Rectal smooth muscle tissue (tissue), 1 donor: ENCODE results near the gene PLD3.
"Not testable (repeated sequence)": the region's sequence is repeated elsewhere in the genome, so short reads cannot be mapped to it uniquely, and the experiment has no call there.

Experiments
- H3K27ac ChIP-seq: one replicate; pipeline ENCODE4 v1.7.0; 2013; ENCODE audit warnings: low read depth, low read length, inconsistent platforms
- H3K27me3 ChIP-seq: one replicate; pipeline ENCODE4 v1.7.0; 2013; ENCODE audit warnings: low read length; ENCODE audit not compliant: control insufficient read depth, insufficient read depth
- H3K36me3 ChIP-seq: one replicate; pipeline ENCODE4 v1.7.0; 2013; ENCODE audit warnings: low read length; ENCODE audit not compliant: control insufficient read depth, insufficient read depth
- H3K4me1 ChIP-seq: one replicate; pipeline ENCODE4 v1.7.0; 2013; ENCODE audit warnings: low read length; ENCODE audit not compliant: control insufficient read depth, insufficient read depth
- H3K4me3 ChIP-seq: one replicate; pipeline ENCODE4 v1.7.0; 2013; ENCODE audit warnings: low read length
- H3K9ac ChIP-seq: one replicate; pipeline ENCODE4 v1.7.0; 2013; ENCODE audit warnings: low read length

The PLD3 gene

DNA sequence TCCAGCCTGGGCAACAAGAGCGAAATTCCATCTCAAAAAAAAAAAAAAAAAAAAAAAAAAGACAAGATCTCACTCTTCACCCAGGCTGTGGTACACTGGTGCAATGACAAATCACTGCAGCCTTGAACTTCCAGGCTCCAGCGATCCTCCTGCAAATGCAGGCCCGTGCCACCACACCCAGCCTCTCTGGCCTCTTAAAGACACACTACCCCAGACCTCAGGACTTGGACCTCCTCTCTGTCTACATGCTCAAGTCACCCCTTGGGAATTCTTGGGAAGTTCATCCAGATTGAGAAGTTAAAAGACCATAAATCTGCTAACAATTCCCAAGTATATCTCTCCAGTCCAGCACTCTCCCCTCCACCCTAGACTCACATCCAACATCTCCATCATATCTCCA is 52.1 kb downstream of the PLD3 start:
- Histone ChIP-seq H3K36me3 (no peaks in the 10 kb centered on the region), H3K9ac (no peak overlapping the region), H3K27me3 (no peaks in the 10 kb centered on the region), H3K4me1 (peaks cover 3% of the 10 kb centered on the region), H3K4me3 (no peak overlapping the region), H3K27ac (no peak overlapping the region)

DNA sequence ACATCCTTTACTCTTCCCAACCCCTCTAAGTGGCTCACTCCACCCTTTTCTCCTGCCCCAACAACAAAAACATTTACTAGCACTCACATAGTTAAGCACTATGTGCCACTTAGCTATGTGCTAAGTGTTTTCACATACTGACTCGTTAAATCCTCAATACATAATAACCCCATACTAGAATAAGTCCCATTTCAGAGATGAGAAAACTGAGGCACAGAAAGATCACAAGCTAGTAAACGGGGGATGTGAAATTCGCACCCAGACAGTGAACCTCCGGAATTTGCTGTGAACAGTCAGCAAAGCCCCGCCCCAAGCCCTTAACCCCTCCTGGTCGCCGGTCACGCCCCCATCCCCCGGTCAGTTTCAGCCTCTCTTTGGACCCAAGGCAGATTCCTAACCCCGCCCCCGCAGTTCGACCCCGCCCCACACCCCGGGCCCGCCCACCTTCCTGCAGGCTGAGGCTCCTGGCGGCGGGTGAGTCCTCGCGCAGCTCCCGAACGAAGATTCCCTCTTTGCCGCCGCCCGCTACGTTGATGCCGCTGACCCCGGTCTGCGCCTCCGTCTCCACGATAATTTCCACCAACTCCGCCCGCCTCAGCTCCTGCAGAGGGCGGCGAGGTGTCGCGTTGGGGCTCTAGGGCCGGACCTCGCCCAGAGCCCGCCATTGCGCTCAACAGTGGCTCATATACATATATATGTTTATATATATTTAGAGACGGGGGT is 54.9 kb downstream of the PLD3 start:
- H3K27ac ChIP-seq, result peak overlapping the region; percentile 83
- no peak overlapping the region for H3K9ac ChIP-seq

DNA sequence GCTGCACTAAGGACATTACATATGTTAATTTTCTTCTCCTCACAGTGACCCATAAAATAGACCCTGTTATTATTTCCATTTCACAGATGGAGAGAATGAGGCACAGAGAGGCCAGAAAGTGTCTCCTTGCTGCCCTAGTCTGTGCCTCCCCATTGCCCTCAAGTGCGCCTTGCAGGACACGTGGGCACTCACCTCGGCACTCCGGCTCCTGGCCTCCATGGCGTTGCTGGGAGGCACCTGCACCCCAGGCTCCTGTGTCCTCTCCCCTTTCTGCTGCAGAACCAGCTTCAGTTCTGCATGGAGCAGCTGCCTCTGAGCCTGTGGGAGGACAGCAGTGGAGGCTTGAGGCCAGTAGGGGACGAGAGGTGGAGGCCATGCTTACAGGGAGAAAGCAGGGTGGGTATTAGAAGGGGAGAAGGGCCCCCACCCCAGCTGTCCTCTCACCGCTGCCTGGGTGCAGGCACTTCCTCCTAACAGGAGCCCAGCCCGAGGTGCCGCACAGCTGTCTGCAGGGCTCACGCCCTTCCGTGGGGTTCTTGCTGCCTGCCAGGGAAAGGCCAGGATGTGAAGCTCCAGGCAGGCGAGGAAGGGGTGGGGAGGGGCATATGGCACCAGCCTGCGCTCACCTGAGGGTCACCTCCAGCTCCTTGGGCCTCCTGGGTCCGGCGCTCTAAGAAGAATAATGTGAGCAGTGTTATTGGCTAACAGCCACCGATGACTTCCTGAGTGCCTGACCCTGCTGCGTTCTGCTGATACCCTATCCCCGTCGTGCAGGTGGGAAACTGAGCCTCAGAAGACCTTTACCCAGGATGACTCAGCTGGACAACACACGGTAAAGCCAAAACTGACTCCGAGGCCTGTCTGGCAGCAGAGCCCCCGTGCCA is 59.5 kb downstream of the PLD3 start:
- peaks cover 3% of the 10 kb centered on the region for H3K4me1 ChIP-seq
- no peak overlapping the region for H3K27ac ChIP-seq
- no peak overlapping the region for H3K4me3 ChIP-seq
- H3K27me3 ChIP-seq, result no peaks in the 10 kb centered on the region
- H3K36me3 ChIP-seq, result no peaks in the 10 kb centered on the region
- H3K9ac ChIP-seq, result no peak overlapping the region

More for the DNA sequence above, 54.9 kb downstream of the PLD3 start:
- Histone ChIP-seq H3K4me1 (peaks cover 3% of the 10 kb centered on the region), H3K27me3 (no peaks in the 10 kb centered on the region), H3K36me3 (no peaks in the 10 kb centered on the region), H3K4me3 (peak overlapping the region; percentile 68)

DNA sequence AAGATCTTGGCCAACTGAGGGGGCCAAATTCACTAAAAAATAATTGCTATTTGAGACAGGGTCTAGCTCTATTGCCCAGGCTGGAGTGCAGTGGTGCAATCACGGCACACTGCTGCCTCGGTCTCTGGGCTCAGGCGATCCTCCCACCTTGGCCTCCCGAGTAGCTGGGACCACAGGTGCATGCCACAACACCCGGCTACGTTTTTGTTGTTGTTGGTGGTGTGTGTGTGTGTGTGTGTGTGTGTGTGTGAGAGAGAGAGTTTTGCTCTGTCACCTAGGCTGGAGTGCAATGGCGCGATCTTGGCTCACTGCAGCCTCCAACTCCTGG is 60.1 kb downstream of the PLD3 start:
- H3K9ac ChIP-seq, H3K4me3 ChIP-seq, H3K36me3 ChIP-seq, H3K4me1 ChIP-seq, H3K27me3 ChIP-seq, H3K27ac ChIP-seq: not testable (repeated sequence)

DNA sequence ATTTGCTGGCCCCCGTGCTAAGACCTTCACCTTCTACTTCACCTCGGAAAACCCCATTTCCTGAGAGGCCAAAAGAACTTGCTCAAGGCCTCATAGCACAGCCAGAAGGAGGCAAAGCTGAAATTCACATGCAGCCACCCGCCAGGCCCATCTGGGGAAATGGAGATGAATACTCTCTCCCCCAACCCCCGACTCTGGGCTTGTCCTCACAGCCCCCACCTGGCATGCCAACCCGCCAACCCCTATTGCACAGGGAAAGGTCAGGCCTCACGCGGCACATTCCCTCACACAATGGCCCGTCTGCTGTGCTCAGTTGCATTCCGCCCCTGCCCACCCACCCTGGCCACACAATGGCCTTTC is 61.5 kb downstream of the PLD3 start:
- H3K27me3 ChIP-seq, result no peaks in the 10 kb centered on the region
- no peak overlapping the region for H3K9ac ChIP-seq
- no peaks in the 10 kb centered on the region for H3K4me1 ChIP-seq
- no peak overlapping the region for H3K4me3 ChIP-seq
- H3K27ac ChIP-seq, result no peak overlapping the region
- H3K36me3 ChIP-seq, result no peaks in the 10 kb centered on the region

DNA sequence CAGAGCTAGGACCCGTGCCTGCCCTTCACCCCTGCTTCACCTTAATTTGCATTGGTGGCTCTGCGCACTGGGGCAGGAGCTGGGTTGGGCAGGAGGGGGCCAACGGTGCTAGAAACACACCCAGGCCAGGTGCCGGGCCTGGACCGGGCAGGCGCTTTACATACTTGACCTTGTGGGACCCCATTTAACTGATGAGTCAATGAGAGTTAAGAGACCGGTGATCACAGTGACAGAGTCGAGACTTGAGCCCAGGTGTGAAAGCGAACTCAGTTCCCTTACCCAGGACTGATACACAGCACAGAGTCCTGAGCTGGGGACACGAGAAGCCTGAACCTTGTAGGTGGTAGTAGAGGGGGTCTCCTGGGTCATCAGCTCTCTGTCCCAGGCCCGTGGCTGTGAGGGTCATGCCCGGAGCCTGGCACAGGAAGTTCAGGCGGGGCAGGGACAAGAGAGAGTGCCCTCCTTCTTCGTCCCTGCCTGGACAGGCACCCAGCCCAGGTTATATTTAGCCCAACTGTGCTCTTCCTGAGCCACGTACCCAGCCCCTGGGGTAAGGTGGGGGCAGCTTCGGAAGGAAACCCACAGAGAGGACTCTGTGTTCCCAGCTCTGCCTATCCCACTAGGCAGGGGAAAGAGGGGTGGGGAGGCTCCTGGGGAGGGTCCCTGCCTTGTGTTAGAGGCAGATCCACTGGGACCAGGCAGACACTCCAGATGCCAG is 62.8 kb downstream of the PLD3 start:
- no peak overlapping the region for H3K27ac ChIP-seq

DNA sequence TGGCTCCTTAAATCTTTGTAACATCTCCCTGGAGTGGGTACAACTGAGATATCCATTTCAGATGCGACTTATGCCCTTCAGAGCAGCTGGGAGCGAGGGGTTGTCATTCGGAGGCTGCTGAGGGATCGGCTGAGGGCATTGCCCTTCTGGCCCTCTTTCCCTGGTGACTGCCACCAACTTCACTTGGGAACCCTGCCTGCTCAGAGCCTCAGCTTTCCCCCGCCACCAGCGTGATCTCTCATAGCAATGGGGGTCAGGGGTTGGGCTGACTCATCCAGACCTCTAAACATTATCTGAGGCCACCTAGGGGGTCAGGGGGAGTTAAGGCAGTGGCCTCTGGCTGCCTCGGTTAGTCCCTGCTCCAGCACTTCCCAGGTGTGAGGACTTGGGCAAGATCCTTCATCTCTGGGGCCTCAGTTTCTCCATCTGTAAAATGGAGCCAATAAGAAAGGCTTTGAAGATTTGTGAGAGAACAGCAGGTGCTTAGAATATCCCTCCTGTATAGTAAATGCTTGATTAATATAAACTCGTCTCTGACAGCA is 63.5 kb downstream of the PLD3 start:
- H3K27ac ChIP-seq, result no peak overlapping the region
- H3K4me3 ChIP-seq, result no peak overlapping the region
- H3K27me3 ChIP-seq, result no peaks in the 10 kb centered on the region
- H3K36me3 ChIP-seq, result no peaks in the 10 kb centered on the region
- H3K9ac ChIP-seq, result no peak overlapping the region
- no peaks in the 10 kb centered on the region for H3K4me1 ChIP-seq

More for the DNA sequence above, 62.8 kb downstream of the PLD3 start:
- Histone ChIP-seq H3K9ac (no peak overlapping the region), H3K36me3 (no peaks in the 10 kb centered on the region), H3K4me3 (no peak overlapping the region), H3K4me1 (no peaks in the 10 kb centered on the region), H3K27me3 (no peaks in the 10 kb centered on the region)

DNA sequence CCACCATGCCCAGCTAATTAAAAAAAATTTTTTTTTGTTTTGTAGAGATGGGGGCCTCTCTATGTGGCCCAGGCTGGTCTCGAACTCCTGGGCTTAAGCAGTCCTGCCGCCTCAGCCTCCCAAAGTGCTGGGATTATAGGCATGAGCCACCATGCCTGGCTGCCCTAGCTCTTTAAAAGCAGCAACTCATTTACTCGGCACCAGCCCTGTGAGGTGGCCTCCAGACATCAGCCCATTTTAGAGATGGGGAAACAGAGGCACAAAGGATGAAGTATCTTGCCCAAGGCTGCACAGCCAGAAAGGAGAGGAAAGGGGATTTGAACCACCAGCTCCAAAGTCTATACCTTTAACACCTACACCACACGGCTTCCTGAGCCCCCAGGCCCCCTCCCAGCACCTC is 64.4 kb downstream of the PLD3 start:
- Histone ChIP-seq H3K9ac (no peak overlapping the region), H3K36me3 (no peaks in the 10 kb centered on the region), H3K27me3 (no peaks in the 10 kb centered on the region), H3K27ac (no peak overlapping the region), H3K4me3 (no peak overlapping the region), H3K4me1 (no peaks in the 10 kb centered on the region)

DNA sequence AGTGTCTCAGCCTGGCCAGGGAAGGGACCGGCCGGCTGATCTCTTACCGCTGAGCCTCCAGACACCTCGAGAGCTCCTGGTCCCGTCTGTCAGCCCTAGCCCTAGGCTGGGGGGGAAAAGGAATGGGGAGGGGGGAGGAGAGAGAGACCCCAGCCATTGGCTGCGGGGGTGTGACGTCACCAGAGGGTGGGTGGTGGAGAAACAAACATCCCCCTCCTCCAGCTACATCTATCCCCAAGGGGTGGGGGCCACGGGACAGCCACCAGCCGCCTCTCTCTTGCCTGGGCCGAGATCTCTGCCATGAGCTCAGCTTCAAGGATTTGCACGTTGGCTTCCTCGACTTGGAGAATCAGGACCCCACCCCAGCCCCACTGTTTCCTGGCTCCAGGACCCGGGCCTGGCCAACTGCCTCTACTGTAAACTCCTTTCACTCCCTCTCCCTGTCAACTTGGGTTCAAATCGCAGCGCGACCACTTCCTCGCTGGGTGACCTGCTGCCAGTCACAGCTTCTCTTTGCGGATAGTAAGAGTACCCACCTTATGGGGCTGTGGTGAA is 64.9 kb downstream of the PLD3 start, which contains the start of gene PRX:
TSS of gene PRX (minus strand) at position 88 of the 555 bp plus-strand sequence. CDS start 5,446 bp downstream, outside the sequence.
- no peak within 1 kb of the TSS for H3K4me3 ChIP-seq
- H3K27ac ChIP-seq, result no peak within 1 kb of the TSS
- no peaks in the 10 kb centered on the region for H3K27me3 ChIP-seq
- H3K4me1 ChIP-seq, result no peaks in the 10 kb centered on the region
- H3K9ac ChIP-seq, result no peak within 1 kb of the TSS
- no peaks in the 10 kb centered on the region for H3K36me3 ChIP-seq

DNA sequence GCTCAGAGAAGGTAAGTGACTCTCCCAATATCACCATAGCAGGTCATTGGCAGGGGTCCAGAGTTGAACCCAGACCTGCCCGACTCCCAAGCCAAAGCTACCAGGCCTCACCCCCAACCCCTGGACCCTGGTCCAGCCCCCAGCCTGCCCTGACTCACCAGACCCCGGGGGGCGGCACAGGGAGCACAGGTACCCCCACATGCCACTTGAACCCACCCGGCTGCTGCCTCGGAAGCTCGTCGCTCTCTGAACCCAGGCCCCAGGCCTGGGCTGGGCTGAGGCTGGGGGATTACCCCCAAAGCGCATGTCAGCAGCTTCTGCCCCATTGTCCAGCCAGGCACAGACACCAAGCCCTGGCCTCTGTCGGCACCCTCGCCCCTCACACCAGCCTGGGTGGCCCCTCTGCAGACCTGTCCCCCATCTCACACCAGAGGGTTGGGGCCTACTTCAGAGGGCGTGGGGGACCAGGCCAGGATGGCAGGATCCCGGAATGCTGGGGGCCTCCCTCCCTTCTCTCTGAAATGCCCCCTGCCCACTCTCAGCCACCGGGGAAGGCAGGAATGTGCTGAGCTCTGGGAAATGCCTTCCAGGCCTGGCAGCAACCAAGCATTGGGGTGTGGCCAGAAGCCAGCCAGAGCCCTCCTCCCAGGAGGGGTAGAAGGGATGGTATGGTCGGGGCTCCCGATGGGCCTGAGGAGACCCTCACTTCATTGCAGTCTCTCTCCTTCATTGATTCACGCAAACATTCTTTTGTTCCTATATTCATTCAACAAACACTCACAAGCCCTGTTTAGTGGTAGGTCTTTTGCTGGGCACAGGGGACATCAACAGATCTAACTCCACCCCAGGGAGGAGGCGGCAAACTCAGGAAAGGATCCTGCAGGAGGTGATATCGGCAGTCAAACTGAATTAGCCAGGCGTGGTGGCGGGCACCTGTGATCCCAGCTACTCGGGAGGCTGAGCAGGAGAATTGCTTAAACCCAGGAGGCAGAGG is 66.3 kb downstream of the PLD3 start:
- no peak overlapping the region for H3K4me3 ChIP-seq
- no peak overlapping the region for H3K9ac ChIP-seq
- H3K27me3 ChIP-seq, result no peaks in the 10 kb centered on the region
- H3K27ac ChIP-seq, result no peak overlapping the region
- no peaks in the 10 kb centered on the region for H3K36me3 ChIP-seq
- no peaks in the 10 kb centered on the region for H3K4me1 ChIP-seq

DNA sequence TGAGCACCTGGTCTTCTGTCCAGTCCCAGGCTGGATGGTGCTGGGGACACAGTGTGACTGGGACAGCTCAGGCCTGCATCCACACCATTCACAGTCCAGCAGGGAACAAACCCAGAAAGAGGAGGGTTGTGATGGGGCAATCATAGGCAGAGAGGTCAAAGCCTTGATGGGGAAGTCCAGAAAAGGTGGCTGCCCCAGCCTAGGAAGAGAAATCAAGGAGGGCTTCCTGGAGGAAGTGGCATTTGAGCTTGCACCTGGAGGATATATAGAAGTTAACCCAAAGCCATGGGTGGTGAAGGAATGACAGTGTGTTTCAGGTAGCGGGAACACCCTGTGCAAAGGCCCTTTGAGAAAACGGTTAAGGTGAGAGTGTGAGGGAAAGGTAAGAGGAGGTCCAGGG is 67.3 kb downstream of the PLD3 start:
- Histone ChIP-seq H3K27ac (no peak overlapping the region), H3K4me1 (no peaks in the 10 kb centered on the region)

More for the DNA sequence above, 67.3 kb downstream of the PLD3 start:
- H3K36me3 ChIP-seq, result no peaks in the 10 kb centered on the region
- no peak overlapping the region for H3K4me3 ChIP-seq
- no peak overlapping the region for H3K9ac ChIP-seq
- H3K27me3 ChIP-seq, result no peaks in the 10 kb centered on the region
